Neutrophil (primary cell): ENCODE data around the gene LY9.

ENCODE experiments used
- H3K27ac ChIP-seq: fragments of 200-600 bp; sonication (generic); 2 replicates; pipeline ENCODE4 v1.5.1; 2016; ENCODE audit warnings: mild to moderate bottlenecking, moderate library complexity
- H3K27me3 ChIP-seq: fragments of 200-600 bp; sonication (generic); 2 replicates; pipeline ENCODE4 v1.6.0; 2016; ENCODE audit warnings: mild to moderate bottlenecking
- H3K36me3 ChIP-seq: fragments of 200-600 bp; sonication (generic); 2 replicates; pipeline ENCODE4 v1.5.1; 2017
- H3K4me1 ChIP-seq, 2 experiments: fragments of 200-600 bp in 1 of 2; sonication (generic) in 1 of 2; 1 replicate in 1 of 2; 2 replicates in 1 of 2; pipeline versions ENCODE4 v1.5.1 to v1.6.1; 2013 to 2016; ENCODE audit warnings: low read depth in 1 of 2, low read length in 1 of 2, mild to moderate bottlenecking in 1 of 2, moderate library complexity in 1 of 2; ENCODE audit not compliant: control insufficient read depth in 1 of 2, insufficient read depth in 1 of 2
- H3K4me3 ChIP-seq, 2 experiments: fragments of 200-600 bp in 1 of 2; sonication (generic) in 1 of 2; 1 replicate in 1 of 2; 2 replicates in 1 of 2; pipeline ENCODE4 v1.5.1; 2013 to 2016; ENCODE audit warnings: low read depth in 1 of 2, low read length in 1 of 2, mild to moderate bottlenecking in 1 of 2, moderate library complexity in 1 of 2
- H3K9me3 ChIP-seq: fragments of 200-600 bp; sonication (generic); 2 replicates; pipeline ENCODE4 v1.5.1; 2016
- CTCF ChIP-seq: fragments of 200-600 bp; sonication (generic); IDR thresholded peaks from 2 replicates; pipeline ENCODE4 v1.5.1; 2016; ENCODE audit warnings: antibody characterized with exemption

The LY9 gene

DNA sequence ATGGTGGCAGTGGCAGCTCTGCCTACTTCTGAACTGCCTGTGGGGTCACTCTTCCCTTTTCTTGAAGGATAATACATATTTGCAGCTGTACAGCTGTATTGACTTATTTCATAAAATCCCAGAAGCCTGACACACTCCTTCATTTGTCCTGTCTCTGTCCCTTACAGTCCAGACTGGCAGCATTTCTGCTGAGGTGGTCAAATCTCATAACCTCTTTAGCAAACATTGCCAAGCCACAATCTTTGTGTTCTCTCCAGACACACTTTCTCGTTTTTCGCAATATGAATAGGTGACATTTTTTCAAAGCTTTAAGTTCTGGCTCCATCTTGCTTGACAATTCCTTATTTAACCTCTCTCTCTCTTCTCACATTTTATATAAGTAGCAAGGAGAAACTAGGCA is 15.2 kb downstream of the LY9 start:
- no peak for TF ChIP-seq CTCF
- Histone ChIP-seq H3K4me3 (no peak overlapping the region), H3K4me1 (no peaks in the 10 kb centered on the region), H3K36me3 (no peaks in the 10 kb centered on the region), H3K27me3 (no peaks in the 10 kb centered on the region), H3K27ac (no peak overlapping the region), H3K9me3 (no peaks in the 10 kb centered on the region)

GRCh38 chr1:160813215-160813614 is 17.2 kb downstream of the LY9 start:
- no peak overlapping the region for H3K4me3 ChIP-seq
- no peaks in the 10 kb centered on the region for H3K9me3 ChIP-seq
- H3K4me1 ChIP-seq: no peaks in the 10 kb centered on the region
- no peak overlapping the region for H3K27ac ChIP-seq
- H3K27me3 ChIP-seq: no peaks in the 10 kb centered on the region
- no peaks in the 10 kb centered on the region for H3K36me3 ChIP-seq
- TF ChIP-seq CTCF: no peak

- Histone ChIP-seq H3K27me3 (peaks cover 2% of the 10 kb centered on the region), H3K4me1 (no peaks in the 10 kb centered on the region), H3K4me3 (no peak overlapping the region), H3K9me3 (no peaks in the 10 kb centered on the region), H3K27ac (no peak overlapping the region), H3K36me3 (no peaks in the 10 kb centered on the region)
- TF ChIP-seq CTCF: no peak
These were observed 18.3 kb downstream of the LY9 start for GRCh38 chr1:160814316-160814715.

DNA sequence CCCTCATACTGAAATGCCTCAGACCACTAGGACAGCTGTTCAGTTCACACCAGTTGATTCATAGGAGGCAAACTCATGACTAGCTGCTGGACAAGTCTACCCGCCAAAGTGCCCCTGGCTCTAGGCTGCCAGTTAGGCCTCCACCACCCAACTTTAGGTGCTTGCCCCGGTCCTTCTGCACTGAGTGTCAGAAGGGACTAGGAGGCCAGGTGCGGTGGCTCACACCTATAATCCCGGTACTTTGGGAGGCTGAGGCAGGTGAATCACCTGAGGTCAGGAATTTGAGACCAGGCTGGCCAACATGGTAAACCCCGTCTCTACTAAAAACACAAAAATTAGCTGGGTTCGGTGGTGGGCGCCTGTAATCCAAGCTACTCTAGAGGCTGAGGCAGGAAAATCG is 18.9 kb downstream of the LY9 start:
- Histone ChIP-seq H3K9me3 (no peaks in the 10 kb centered on the region), H3K27me3 (peaks cover 3% of the 10 kb centered on the region), H3K36me3 (no peaks in the 10 kb centered on the region), H3K4me1 (no peaks in the 10 kb centered on the region), H3K27ac (no peak overlapping the region), H3K4me3 (no peak overlapping the region)
- no peak for TF ChIP-seq CTCF

DNA sequence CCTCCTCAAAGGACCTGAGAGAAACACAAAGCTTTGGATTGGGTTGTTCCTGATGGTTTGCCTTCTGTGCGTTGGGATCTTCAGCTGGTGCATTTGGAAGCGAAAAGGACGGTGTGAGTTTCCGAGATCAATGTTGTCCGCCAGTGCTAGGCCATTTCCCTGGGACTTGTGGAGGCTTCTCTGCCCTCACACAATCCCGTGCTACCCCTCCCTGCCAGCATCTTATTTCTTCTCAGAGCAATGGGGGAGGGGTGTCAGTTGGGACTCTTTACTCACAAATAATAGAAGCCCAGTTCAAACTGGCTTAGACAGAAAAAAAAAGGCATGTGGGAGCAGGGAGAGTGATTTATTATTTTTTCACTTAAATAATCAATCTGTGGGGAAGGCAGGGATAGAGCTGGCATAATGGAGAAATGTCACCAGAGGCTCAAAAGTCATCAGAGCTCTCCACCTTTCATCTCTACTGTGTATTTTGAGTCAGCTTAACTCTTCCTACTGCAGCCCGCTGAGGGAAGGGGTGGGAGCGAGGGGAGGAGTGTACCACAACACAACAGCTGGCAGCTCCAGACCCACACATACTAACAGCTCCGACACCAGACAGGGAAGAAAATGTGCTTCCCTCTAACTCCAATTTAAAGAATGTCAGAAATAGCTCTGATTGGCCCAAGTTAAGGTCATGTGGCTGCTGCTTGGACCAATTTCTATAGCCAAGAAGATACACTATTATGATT is 22.4 kb downstream of the LY9 start:
- H3K9me3 ChIP-seq: no peaks in the 10 kb centered on the region
- no peaks in the 10 kb centered on the region for H3K36me3 ChIP-seq
- H3K4me1 ChIP-seq: no peaks in the 10 kb centered on the region
- H3K27me3 ChIP-seq: peaks cover 3% of the 10 kb centered on the region
- H3K4me3 ChIP-seq: no peak overlapping the region
- H3K27ac ChIP-seq: no peak overlapping the region
- TF ChIP-seq CTCF: no peak
